Esophagus (tissue), 2 donors: ENCODE data around the gene TRIM34. TPM values are rescaled to one million over a fixed set of nuclear protein-coding genes. Genes with fewer than 3 reads are reported as not detected.
"Not testable (repeated sequence)": the region's sequence is repeated elsewhere in the genome, so short reads cannot be mapped to it uniquely, and the experiment has no call there.

Experiments used
- H3K27ac ChIP-seq, 2 donors: one replicate each; pipeline ENCODE4 v1.5.1; 2013; ENCODE audit warnings: low read depth in 2 of 2, mild to moderate bottlenecking in 2 of 2, inconsistent platforms in 1 of 2, low read length in 1 of 2, moderate library complexity in 1 of 2
- H3K27me3 ChIP-seq, 2 donors: one replicate each; pipeline ENCODE4 v1.6.1; 2013; ENCODE audit warnings: low read length in 2 of 2, control low read depth in 1 of 2, mild to moderate bottlenecking in 1 of 2; ENCODE audit not compliant: insufficient read depth in 2 of 2, control insufficient read depth in 1 of 2
- H3K36me3 ChIP-seq, 2 donors: one replicate each; pipeline ENCODE4 v1.6.1; 2013; ENCODE audit warnings: low read length in 1 of 2; ENCODE audit not compliant: control insufficient read depth in 2 of 2, insufficient read depth in 2 of 2
- H3K4me1 ChIP-seq, 2 donors: one replicate each; pipeline ENCODE4 v1.6.1; 2013; ENCODE audit warnings: low read length in 1 of 2; ENCODE audit not compliant: control insufficient read depth in 2 of 2, insufficient read depth in 2 of 2
- H3K4me3 ChIP-seq, 2 donors: one replicate each; pipeline ENCODE4 v1.5.1; 2013; ENCODE audit warnings: low read length in 2 of 2, mild to moderate bottlenecking in 2 of 2, low read depth in 1 of 2, moderate library complexity in 1 of 2
- H3K9me3 ChIP-seq, 2 donors: one replicate each; pipeline ENCODE4 v1.6.1; 2013; ENCODE audit warnings: mild to moderate bottlenecking in 2 of 2, low read depth in 1 of 2, low read length in 1 of 2, moderate library complexity in 1 of 2; ENCODE audit not compliant: control insufficient read depth in 2 of 2, insufficient read depth in 1 of 2
- WGBS, 2 donors: extraction: QIAGEN DNeasy Blood & Tissue Kit; methylation state at CpG; one replicate each; pipeline ENCODE4 v1.1.7; 2013; 5-methylcytosine and 5-hydroxymethylcytosine counted together
- polyA plus RNA-seq, 2 donors: library from polyadenylated mRNA; stranded (reverse); fragments of 200-250 nt; gene quantifications; one replicate each; pipeline ENCODE4 v1.2.3, GENCODE V29; 2013
- donor health status: healthy with polysubstance abuse.
- donor health status: Bipolar disorder and iron deficiency.

Gene TRIM34
- polyA plus RNA-seq, 2 donors = 2.5 to 2.6 TPM

DNA sequence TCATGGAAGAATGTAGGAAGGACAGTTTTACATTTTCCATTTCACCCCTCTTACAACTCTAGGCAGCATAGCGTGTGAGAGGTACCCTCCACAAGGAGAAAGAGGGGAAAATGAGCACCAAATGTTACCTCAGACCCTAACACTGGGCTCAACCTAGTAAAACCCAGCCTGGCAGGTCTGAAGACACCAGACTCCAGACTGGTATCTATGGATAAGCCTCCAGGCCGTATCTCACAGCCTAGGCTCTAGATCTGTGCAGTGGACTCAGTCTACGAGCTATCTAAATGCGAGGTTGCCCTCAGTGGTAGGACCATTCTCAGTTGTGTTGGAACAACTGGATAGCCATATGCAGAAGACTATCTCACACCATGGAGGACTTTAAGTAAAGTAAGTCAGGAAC is 49.6 kb downstream of the TRIM34 start:
- H3K27ac ChIP-seq = no peak overlapping the region
- H3K9me3 ChIP-seq = no peaks in the 10 kb centered on the region
- H3K4me3 ChIP-seq = no peak overlapping the region
- no peaks in the 10 kb centered on the region for H3K27me3 ChIP-seq
- no peaks in the 10 kb centered on the region for H3K4me1 ChIP-seq
- 94 to 98% methylated on average over 4 of the region's 4 CpGs for WGBS, 2 donors
- H3K36me3 ChIP-seq = peaks cover 0 to 9% of the 10 kb centered on the region in 2 donors

- H3K9me3 ChIP-seq = no peaks in the 10 kb centered on the region
- H3K27me3 ChIP-seq = no peaks in the 10 kb centered on the region
- peaks cover 2 to 3% of the 10 kb centered on the region in 2 donors for H3K4me1 ChIP-seq
- 95 to 97% methylated on average over 7 of the region's 7 CpGs for WGBS, 2 donors
- no peak overlapping the region for H3K27ac ChIP-seq
- no peak overlapping the region for H3K4me3 ChIP-seq
- H3K36me3 ChIP-seq = peaks cover 0 to 11% of the 10 kb centered on the region in 2 donors
Measured at GRCh38 chr11:5679811-5680210, 55.0 kb downstream of the TRIM34 start.

DNA sequence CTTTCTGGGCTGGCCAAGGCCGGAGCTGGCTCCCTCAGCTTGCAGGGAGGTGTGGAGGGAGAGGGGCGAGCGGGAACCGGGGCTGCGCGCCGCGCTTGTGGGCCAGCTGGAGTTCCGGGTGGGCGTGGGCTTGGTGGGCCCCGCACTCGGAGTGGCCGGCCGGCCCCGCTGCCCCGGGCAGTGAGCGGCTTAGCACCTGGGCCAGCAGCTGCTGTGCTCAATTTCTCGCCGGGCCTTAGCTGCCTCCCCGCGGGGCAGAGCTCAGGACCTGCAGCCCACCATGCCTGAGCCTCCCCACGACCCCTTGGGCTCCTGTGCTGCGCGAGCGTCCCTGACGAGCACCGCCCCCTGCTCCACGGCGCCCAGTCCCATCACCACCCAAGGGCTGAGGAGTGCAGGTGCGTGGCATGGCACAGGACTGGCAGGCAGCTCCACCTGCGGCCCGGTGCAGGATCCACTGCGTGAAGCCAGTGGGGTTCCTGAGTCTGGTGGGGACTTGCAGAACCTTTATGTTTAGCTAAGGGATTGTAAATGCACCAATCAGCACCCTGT is 58.2 kb downstream of the TRIM34 start:
- not testable (repeated sequence) for H3K4me3 ChIP-seq

DNA sequence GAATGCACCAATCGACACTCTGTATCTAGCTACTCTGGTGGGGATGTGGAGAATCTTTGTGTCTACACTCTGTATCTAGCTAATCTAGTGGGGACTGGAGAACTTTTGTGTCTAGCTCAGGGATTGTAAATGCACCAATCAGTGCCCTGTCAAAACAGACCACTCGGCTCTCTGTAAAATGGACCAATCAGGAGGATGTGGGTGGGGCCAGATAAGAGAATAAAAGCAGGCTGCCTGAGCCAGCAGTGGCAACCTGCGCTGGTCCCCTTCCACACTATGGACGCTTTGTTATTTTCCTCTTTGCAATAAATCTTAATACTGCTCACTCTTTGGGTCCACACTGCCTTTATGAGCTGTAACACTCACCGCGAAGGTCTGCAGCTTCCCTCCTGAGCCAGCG is 58.8 kb downstream of the TRIM34 start:
- H3K27me3 ChIP-seq, H3K4me3 ChIP-seq, H3K9me3 ChIP-seq, H3K27ac ChIP-seq, H3K36me3 ChIP-seq, H3K4me1 ChIP-seq: not testable (repeated sequence)
- 55 to 72% methylated on average over 7 of the region's 7 CpGs for WGBS, 2 donors

More for the DNA sequence above, 58.2 kb downstream of the TRIM34 start:
- not testable (repeated sequence) for H3K27ac ChIP-seq, H3K27me3 ChIP-seq, H3K9me3 ChIP-seq, H3K4me1 ChIP-seq
- H3K36me3 ChIP-seq = peaks cover 0 to 11% of the 10 kb centered on the region in 2 donors
- 84 to 86% methylated on average over 22 to 33 of the region's 33 CpGs for WGBS, 2 donors

DNA sequence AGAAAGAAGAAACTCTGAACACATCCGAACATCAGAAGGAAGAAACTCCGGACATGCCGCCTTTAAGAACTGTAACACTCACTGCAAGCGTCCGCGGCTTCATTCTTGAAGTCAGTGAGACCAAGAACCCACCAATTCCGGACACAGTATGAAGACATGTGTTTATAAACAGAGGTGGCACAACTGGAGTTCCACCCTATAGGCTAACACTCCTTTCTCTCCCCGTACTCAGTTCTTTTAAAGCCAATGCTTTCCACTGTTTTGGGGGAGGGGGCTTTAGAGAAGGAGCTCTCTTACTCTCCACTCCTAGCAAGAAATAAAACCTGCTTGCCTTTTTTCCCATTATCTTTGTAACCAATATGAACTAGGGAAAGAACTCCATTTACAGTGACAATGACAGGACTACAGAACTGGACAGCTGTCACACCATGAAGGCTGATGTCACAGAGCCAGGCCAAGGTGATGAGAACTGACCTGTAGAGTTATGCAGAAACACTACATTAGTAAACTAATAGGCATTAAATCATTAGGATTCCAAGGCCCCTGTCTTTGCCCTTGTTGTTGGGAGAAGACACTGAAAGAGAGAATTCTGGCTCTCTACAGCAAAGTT is 59.3 kb downstream of the TRIM34 start:
- peaks cover 2 to 3% of the 10 kb centered on the region in 2 donors for H3K4me1 ChIP-seq
- WGBS, 2 donors = 24 to 34% methylated on average over 7 to 8 of the region's 8 CpGs
- H3K9me3 ChIP-seq = no peaks in the 10 kb centered on the region
- peak overlapping the region; percentile 93 to 99 for H3K27ac ChIP-seq
- peak overlapping the region; percentile 60 to 72 for H3K4me3 ChIP-seq
- H3K36me3 ChIP-seq = peaks cover 0 to 5% of the 10 kb centered on the region in 2 donors
- no peaks in the 10 kb centered on the region for H3K27me3 ChIP-seq

GRCh38 chr11:5684646-5685362 is 60.0 kb downstream of the TRIM34 start, which contains the start of gene TRIM5:
Gene TRIM5, minus strand, starts transcription at chr11:5685074. Its CDS starts 4,897 bp downstream, at chr11:5680177.
- peak within 1 kb of the TSS; percentile 60 to 72 for H3K4me3 ChIP-seq
- no peaks in the 10 kb centered on the region for H3K9me3 ChIP-seq
- H3K27me3 ChIP-seq = no peaks in the 10 kb centered on the region
- H3K4me1 ChIP-seq = peaks cover 2 to 3% of the 10 kb centered on the region in 2 donors
- WGBS, 2 donors = 1% methylated on average over 13 of the region's 13 CpGs
- peaks cover 0 to 2% of the 10 kb centered on the region in 2 donors for H3K36me3 ChIP-seq
- H3K27ac ChIP-seq = peak within 1 kb of the TSS; percentile 93 to 99

- Histone ChIP-seq H3K27me3 (no peaks in the 10 kb centered on the region), H3K4me3 (no peak overlapping the region), H3K27ac (no peak overlapping the region), H3K4me1 (peaks cover 2 to 3% of the 10 kb centered on the region in 2 donors), H3K9me3 (no peaks in the 10 kb centered on the region), H3K36me3 (no peaks in the 10 kb centered on the region)
- 98% methylated on average over 4 of the region's 4 CpGs for WGBS, 2 donors
Measured at GRCh38 chr11:5686426-5686825, 61.6 kb downstream of the TRIM34 start.

- Histone ChIP-seq H3K27ac (no peak overlapping the region), H3K36me3 (no peaks in the 10 kb centered on the region), H3K4me3 (no peak overlapping the region), H3K4me1 (no peaks in the 10 kb centered on the region), H3K9me3 (no peaks in the 10 kb centered on the region), H3K27me3 (no peaks in the 10 kb centered on the region)
- 90 to 94% methylated on average over 1 of the region's 1 CpG for WGBS, 2 donors
Measured at GRCh38 chr11:5688482-5688881, 63.7 kb downstream of the TRIM34 start.

- H3K9me3 ChIP-seq = no peaks in the 10 kb centered on the region
- peak within 1 kb of the TSS; percentile 36 to 54 for H3K4me3 ChIP-seq
- no peaks in the 10 kb centered on the region for H3K27me3 ChIP-seq
- WGBS, 2 donors = 5 to 12% methylated on average over 2 of the region's 2 CpGs
- no peaks in the 10 kb centered on the region for H3K36me3 ChIP-seq
- peak within 1 kb of the TSS; percentile 83 to 96 for H3K27ac ChIP-seq
- no peaks in the 10 kb centered on the region for H3K4me1 ChIP-seq
Measured at GRCh38 chr11:5689551-5689983, 64.8 kb downstream of the TRIM34 start, which contains the start of gene TRIM22. Gene TRIM22, plus strand, starts transcription at chr11:5689790. Its CDS starts 6,443 bp downstream, at chr11:5696233.
